H1 (cell line): ENCODE measurements around the gene SAT1. TPM values are rescaled to one million over a fixed set of nuclear protein-coding genes. Genes with fewer than 3 reads are reported as not detected.

Experiments used
- CTCF ChIA-PET: fragments of 300-600 bp; sonication (Branson Sonifier 250); formaldehyde crosslinking; loops from one replicate; lab custom pipeline; 2021; ENCODE audit not compliant: partially characterized antibody; lab: Charles Lee
- POLR2A ChIA-PET: fragments of 300-600 bp; sonication (Branson Sonifier 250); formaldehyde crosslinking; loops from one replicate; lab custom pipeline; 2021; ENCODE audit warnings: inconsistent platforms; ENCODE audit not compliant: partially characterized antibody; lab: Charles Lee
- DNase-seq, 2 experiments: peaks; one replicate each; pipeline versions ENCODE4 v3.0.0 to v3.0.0-alpha.2; 2010 to 2022; ENCODE audit warnings: low spot score in 2 of 2, low read depth in 1 of 2, mixed read lengths in 1 of 2
- FAIRE-seq: peaks from 2 replicates; lab custom pipeline; 2011; peaks lifted over from hg19 to GRCh38; lab: Jason Lieb, UNC
- H2AFZ ChIP-seq: 2 replicates; pipeline ENCODE4 v1.8.1; 2012; ENCODE audit warnings: low read length, inconsistent platforms
- H2AK5ac ChIP-seq: 2 replicates; pipeline ENCODE4 v1.6.1; 2013; ENCODE audit warnings: low read depth, low read length
- H2BK120ac ChIP-seq: replicated peaks from 2 replicates; pipeline ENCODE3; 2013; ENCODE audit warnings: low read depth, low read length, inconsistent platforms
- H2BK12ac ChIP-seq: 2 replicates; pipeline ENCODE4 v1.6.1; 2013; ENCODE audit warnings: low read depth, low read length
- H2BK15ac ChIP-seq: 2 replicates; pipeline ENCODE4 v1.6.1; 2013; ENCODE audit warnings: low read length
- H2BK20ac ChIP-seq: 2 replicates; pipeline ENCODE4 v1.6.1; 2013; ENCODE audit warnings: low read length
- H2BK5ac ChIP-seq: 2 replicates; pipeline ENCODE4 v1.6.1; 2013; ENCODE audit warnings: low read depth, low read length
- H3K14ac ChIP-seq: 2 replicates; pipeline ENCODE4 v1.6.1; 2013; ENCODE audit warnings: inconsistent platforms; ENCODE audit not compliant: insufficient read length
- H3K18ac ChIP-seq: 2 replicates; pipeline ENCODE4 v1.6.1; 2013; ENCODE audit warnings: low read length; ENCODE audit errors: extremely low read depth
- H3K23ac ChIP-seq: 2 replicates; pipeline ENCODE4 v1.6.1; 2013; ENCODE audit warnings: inconsistent platforms; ENCODE audit not compliant: insufficient read length
- H3K23me2 ChIP-seq: 2 replicates; pipeline ENCODE4 v1.6.1; 2013; ENCODE audit warnings: low read depth, low read length
- H3K27ac ChIP-seq: 2 replicates; pipeline ENCODE4 v1.6.1; 2011; ENCODE audit warnings: low read depth, low read length, inconsistent platforms
- H3K27me3 ChIP-seq, 4 experiments: replicated peaks in 1 of 4; 1 replicate in 1 of 4; 2 replicates in 3 of 4; pipeline versions ENCODE4 v1.6.1 to v1.8.1; 2011 to 2013; ENCODE audit warnings: low read length in 3 of 4, mild to moderate bottlenecking in 3 of 4, inconsistent platforms in 2 of 4, mixed read lengths in 2 of 4, moderate library complexity in 1 of 4; ENCODE audit not compliant: control insufficient read depth in 3 of 4, insufficient read depth in 3 of 4; ENCODE audit errors: extremely low read depth in 1 of 4
- H3K36me3 ChIP-seq, 4 experiments: 2 replicates each; pipeline versions ENCODE4 v1.6.1 to v1.8.1; 2011 to 2013; ENCODE audit warnings: mild to moderate bottlenecking in 4 of 4, low read length in 3 of 4, moderate library complexity in 2 of 4, control low read depth in 1 of 4, inconsistent platforms in 1 of 4; ENCODE audit not compliant: insufficient read depth in 4 of 4, control insufficient read depth in 2 of 4
- H3K4ac ChIP-seq: replicated peaks from 2 replicates; pipeline ENCODE3; 2013; ENCODE audit warnings: low read length, low read depth, mixed read lengths, inconsistent platforms; ENCODE audit not compliant: insufficient read length
- H3K4me1 ChIP-seq, 4 experiments: replicated peaks in 1 of 4; 1 replicate in 1 of 4; 2 replicates in 3 of 4; pipeline versions ENCODE4 v1.6.1 to v1.8.1; 2011 to 2013; ENCODE audit warnings: low read length in 3 of 4, inconsistent platforms in 2 of 4, mixed read lengths in 1 of 4; ENCODE audit not compliant: insufficient read depth in 4 of 4, control insufficient read depth in 3 of 4
- H3K4me2 ChIP-seq, 2 experiments: 2 replicates each; pipeline versions ENCODE4 v1.6.1 to v1.8.1; 2011 to 2013; ENCODE audit warnings: low read depth in 2 of 2, low read length in 2 of 2, control low read depth in 1 of 2, inconsistent platforms in 1 of 2, mild to moderate bottlenecking in 1 of 2; ENCODE audit not compliant: insufficient read depth in 1 of 2
- H3K4me3 ChIP-seq, 4 experiments: fragments of 200-600, 300-600 bp in 1 of 4; sonication (generic), shearing (Covaris generic), sonication (Bioruptor Twin) in 1 of 4; 2 replicates each; pipeline versions ENCODE4 v1.5.1 to v1.8.1; 2011 to 2016; ENCODE audit warnings: low read length in 4 of 4, low read depth in 3 of 4, control low read depth in 2 of 4, inconsistent platforms in 2 of 4, mild to moderate bottlenecking in 2 of 4, mixed read lengths in 1 of 4, moderate library complexity in 1 of 4; ENCODE audit not compliant: insufficient read depth in 2 of 4; ENCODE audit errors: extremely low read depth in 1 of 4
- H3K56ac ChIP-seq: replicated peaks from 2 replicates; pipeline ENCODE3; 2013; ENCODE audit warnings: low read depth, mild to moderate bottlenecking, mixed read lengths, low read length, inconsistent platforms; ENCODE audit not compliant: insufficient read length
- H3K79me1 ChIP-seq: 2 replicates; pipeline ENCODE4 v1.6.1; 2013; ENCODE audit warnings: low read depth, low read length, control low read depth
- H3K79me2 ChIP-seq, 2 experiments: 2 replicates each; pipeline versions ENCODE4 v1.6.1 to v1.8.1; 2012 to 2013; ENCODE audit warnings: low read length in 2 of 2, mild to moderate bottlenecking in 2 of 2, inconsistent platforms in 1 of 2; ENCODE audit not compliant: insufficient read depth in 2 of 2, control insufficient read depth in 1 of 2
- H3K9ac ChIP-seq, 4 experiments: replicated peaks in 1 of 4; 1 replicate in 1 of 4; 2 replicates in 3 of 4; pipeline versions ENCODE4 v1.6.1 to v1.8.1; 2011 to 2013; ENCODE audit warnings: low read depth in 3 of 4, low read length in 3 of 4, control low read depth in 2 of 4, mild to moderate bottlenecking in 2 of 4, moderate library complexity in 2 of 4, inconsistent platforms in 1 of 4; ENCODE audit errors: extremely low read depth in 1 of 4
- H3K9me3 ChIP-seq, 2 experiments: 2 replicates each; pipeline versions ENCODE4 v1.6.1 to v1.8.1; 2012 to 2013; ENCODE audit warnings: mild to moderate bottlenecking in 2 of 2, moderate library complexity in 2 of 2, control low read depth in 1 of 2, inconsistent platforms in 1 of 2, low read depth in 1 of 2, low read length in 1 of 2, mixed read lengths in 1 of 2; ENCODE audit not compliant: insufficient read depth in 2 of 2
- H4K20me1 ChIP-seq, 2 experiments: replicated peaks in 1 of 2; 2 replicates each; pipeline versions ENCODE3 to v1.8.1; 2011 to 2013; ENCODE audit warnings: inconsistent platforms in 2 of 2, low read length in 2 of 2, mild to moderate bottlenecking in 1 of 2; ENCODE audit not compliant: insufficient read depth in 2 of 2, control insufficient read depth in 1 of 2
- H4K5ac ChIP-seq: 2 replicates; pipeline ENCODE4 v1.6.1; 2013; ENCODE audit warnings: low read length, low read depth, mixed read lengths, inconsistent platforms; ENCODE audit not compliant: insufficient read length
- H4K8ac ChIP-seq: 2 replicates; pipeline ENCODE4 v1.8.0; 2013; ENCODE audit warnings: mild to moderate bottlenecking, moderate library complexity, low read length, inconsistent platforms; ENCODE audit not compliant: insufficient read depth; ENCODE audit errors: extremely low read depth
- H4K91ac ChIP-seq: replicated peaks from 2 replicates; pipeline ENCODE3; 2013; ENCODE audit warnings: low read length, mixed read lengths, inconsistent platforms; ENCODE audit not compliant: insufficient read length
- ATF2 ChIP-seq: IDR thresholded peaks from 2 replicates; pipeline ENCODE4 v1.6.1; 2012; ENCODE audit warnings: low read length, inconsistent platforms
- NANOG ChIP-seq: IDR thresholded peaks from 2 replicates; pipeline ENCODE4 v1.6.1; 2011; ENCODE audit warnings: low read length, low read depth, mild to moderate bottlenecking, inconsistent platforms; ENCODE audit not compliant: insufficient read depth, poor library complexity, severe bottlenecking
- WGBS, 2 experiments: shearing (Covaris generic) in 1 of 2; methylation state at CpG; one replicate each; pipeline versions ENCODE4 v1.1.6 to v1.1.7; 2013 to 2015; ENCODE audit warnings: low lambda C conversion rate in 2 of 2, mixed read lengths in 2 of 2, inconsistent platforms in 1 of 2, low coverage in 1 of 2, missing lambda C conversion rate in 1 of 2; ENCODE audit not compliant: insufficient replicate concordance in 2 of 2, insufficient coverage in 1 of 2, insufficient read length in 1 of 2; ENCODE audit errors: extremely low coverage in 1 of 2, missing lambda C conversion rate in 1 of 2; 5-methylcytosine and 5-hydroxymethylcytosine counted together
- polyA plus RNA-seq, 7 experiments: library from polyadenylated mRNA; depleted of rRNA in 3 of 7; stranded (reverse) in 5 of 7; unstranded in 2 of 7; fragments of >200 nt in 5 of 7; fragments of 200-250 nt in 2 of 7; gene quantifications; 1 replicate in 5 of 7; 2 replicates in 1 of 7; 4 replicates in 1 of 7; pipeline versions ENCODE4 v1.2.1 to v1.2.3, GENCODE V29; 2011 to 2013; ENCODE audit warnings: missing spikeins in 2 of 7, mixed read lengths in 2 of 7
- total RNA-seq: library from RNA; stranded (reverse); fragmentation: NEBNext Ultra II Directional; extraction: Animal tissue kit (Norgen Biotek cat#: 25700); gene quantifications from 2 replicates; pipeline ENCODE4 v1.2.1, GENCODE V29; 2021

The SAT1 gene
- total and polyA plus RNA-seq, 2 of the 8 experiments (the other 6 are each of a cell fraction or from before 2014, with no cell fraction given) = 29.2 to 36.8 TPM

GRCh38 chrX:23795221-23795620 is 12.2 kb downstream of the SAT1 start:
- FAIRE-seq (no peak), DNase-seq (no peak)
- Histone ChIP-seq H4K20me1 (no peaks in the 10 kb centered on the region), H3K27me3 (no peaks in the 10 kb centered on the region), H2BK20ac (no peak overlapping the region), H3K27ac (no peak overlapping the region), H2AK5ac (no peak overlapping the region), H4K5ac (no peak overlapping the region), H3K36me3 (no peaks in the 10 kb centered on the region), H3K79me1 (no peaks in the 10 kb centered on the region), H3K4me1 (peaks cover 0 to 5% (median under 1%) of the 10 kb centered on the region in 4 experiments; a peak in 3 of 7 replicates), H3K56ac (no peak overlapping the region), H2BK15ac (no peak overlapping the region), H3K23ac (no peak overlapping the region)
- POLR2A ChIA-PET = interaction anchor here (0.9 kb wide), 1 partner anchor 12 kb away, joined by 3 read pairs; the partner anchor contains the start of gene SAT1
- TF ChIP-seq ATF2 = no peak
- no peak for TF ChIP-seq NANOG
- TF ChIP-seq, all 59 proteins: peak for 0
- Histone ChIP-seq H3K23me2 (no peaks in the 10 kb centered on the region), H3K9me3 (no peaks in the 10 kb centered on the region), H4K8ac (no peak overlapping the region), H3K4ac (no peak overlapping the region), H2AFZ (peak overlapping the region; percentile 76; the same call in 1 of the 2 replicates), H2BK120ac (no peak overlapping the region), H4K91ac (no peak overlapping the region), H3K18ac (peak overlapping the region; percentile 48; the same call in 1 of the 2 replicates), H3K4me2 (no peak overlapping the region), H3K14ac (no peak overlapping the region), H3K4me3 (no peak overlapping the region), H3K79me2 (no peaks in the 10 kb centered on the region), H2BK12ac (0 out of 2 replicates have a peak overlapping the region, but pooled peaks have one; percentile 55), H2BK5ac (no peak overlapping the region), H3K9ac (no peak overlapping the region)
- CTCF ChIA-PET = interaction anchor here (0.6 to 1.8 kb wide), 2 partner anchors 17 to 41 kb away, joined by 3 to 5 read pairs; no protein-coding TSS in a partner anchor
- 81% methylated on average over 6 of the region's 8 CpGs; no CpG with 5 or more reads in 1 of the 2 experiments for WGBS, 2 experiments
